GM19372 (cell line): ENCODE results near the gene MYO5A.
A peak's percentile ranks its signal among the peaks of the same experiment; 100 is the strongest.
"Not testable (repeated sequence)": the region's sequence is repeated elsewhere in the genome, so short reads cannot be mapped to it uniquely, and the experiment has no call there.

Experiments used
- ATAC-seq: cut with Tn5 transposase; IDR thresholded peaks from one replicate; pipeline ENCODE4 v1.9.1; 2021; ENCODE audit warnings: mild to moderate bottlenecking, low read depth, moderate library complexity; ENCODE audit not compliant: unreplicated experiment

The MYO5A gene

DNA sequence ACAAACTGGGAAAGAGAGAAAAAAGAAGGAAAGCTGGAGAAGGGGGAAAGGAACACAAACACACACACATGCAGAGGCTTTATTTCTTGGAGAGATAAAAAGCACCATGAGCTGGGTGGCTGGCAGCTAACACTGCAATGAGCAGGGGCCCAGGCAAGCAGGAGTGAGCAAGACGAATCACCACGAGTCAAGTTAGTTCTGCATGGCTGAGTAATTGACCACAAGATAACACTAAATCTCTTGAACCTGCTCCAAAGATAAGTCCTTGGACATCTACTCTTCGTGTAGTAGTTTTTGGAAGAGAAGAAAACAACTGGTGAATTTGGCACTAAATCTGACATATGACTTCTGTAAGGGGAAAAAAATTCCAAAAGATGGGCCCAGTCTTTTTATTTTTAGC is 100.9 kb downstream of the MYO5A start:
- no peak for ATAC-seq

DNA sequence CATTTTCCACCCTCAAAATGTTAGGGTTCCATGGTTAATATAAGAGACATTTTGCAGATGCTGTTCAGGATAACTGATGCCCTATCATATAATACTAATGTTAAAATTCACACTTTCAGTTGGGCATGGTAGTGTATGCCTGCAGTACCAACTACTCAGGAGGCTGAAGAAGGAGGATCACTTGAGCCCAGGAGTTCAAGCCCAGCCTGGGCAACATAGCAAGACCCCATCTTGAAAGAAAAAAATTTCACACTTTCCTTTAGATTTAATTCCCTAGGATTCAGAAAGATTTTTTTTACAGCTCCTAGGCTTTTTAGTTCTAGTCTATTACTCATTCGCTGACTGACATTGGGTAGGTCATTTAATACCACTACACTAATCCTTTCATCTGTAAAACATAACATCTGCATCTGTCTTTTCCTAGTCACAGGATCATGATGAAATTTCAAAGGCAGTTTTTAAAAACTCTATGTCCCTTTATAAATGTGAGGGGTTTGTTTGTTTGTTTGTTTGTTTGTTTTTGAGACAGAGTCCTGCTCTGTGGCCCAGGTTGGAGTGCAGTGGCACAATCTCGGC is 103.7 kb downstream of the MYO5A start:
- ATAC-seq = no peak

- ATAC-seq = no peak
Observed at GRCh38 chr15:52423852-52424251, 104.8 kb downstream of the MYO5A start.

DNA sequence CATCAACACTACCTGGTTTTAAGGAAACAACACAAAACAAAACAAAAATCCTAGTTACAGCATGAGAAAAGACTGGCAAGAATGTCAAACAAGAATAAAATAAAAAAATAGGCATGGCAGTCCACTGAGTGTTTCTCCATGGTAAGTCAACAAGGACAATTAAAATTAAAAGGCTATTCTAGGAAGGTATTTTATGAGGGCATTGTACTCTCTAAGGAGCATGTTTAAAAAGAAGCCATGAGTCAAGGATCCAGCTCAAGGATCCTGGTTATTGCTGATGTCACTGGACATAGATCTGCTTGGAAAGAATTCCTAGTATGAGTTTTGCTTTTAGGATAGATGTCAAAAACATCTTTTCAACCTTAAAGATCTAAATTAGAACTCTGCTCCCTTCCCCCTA is 106.7 kb downstream of the MYO5A start:
- ATAC-seq = no peak

GRCh38 chr15:52421029-52421428 is 107.7 kb downstream of the MYO5A start:
- ATAC-seq = no peak

- ATAC-seq = no peak
Observed at GRCh38 chr15:52419494-52419893, 109.2 kb downstream of the MYO5A start.

DNA sequence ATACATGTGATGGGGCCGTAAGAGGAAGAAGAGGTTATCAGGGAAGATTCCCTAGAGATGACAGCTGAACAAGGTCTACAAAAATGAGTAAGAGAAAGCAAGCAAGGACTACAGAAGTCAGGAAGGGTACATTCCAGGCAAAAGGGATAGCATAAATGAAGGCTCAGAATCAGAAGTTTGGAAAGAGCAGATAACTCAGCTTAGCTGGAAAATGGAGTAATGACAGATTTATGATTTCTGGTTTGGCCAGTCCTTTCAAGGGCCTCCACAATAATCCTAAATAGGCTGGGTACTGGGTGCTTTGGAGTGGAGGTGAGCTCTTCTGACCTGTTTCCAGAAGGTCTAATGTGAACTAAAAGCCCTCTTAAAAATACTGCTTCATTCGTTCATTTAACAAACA is 110.7 kb downstream of the MYO5A start:
- no peak for ATAC-seq

GRCh38 chr15:52417521-52417920 is 111.2 kb downstream of the MYO5A start:
- ATAC-seq = no peak

GRCh38 chr15:52416566-52416965 is 112.1 kb downstream of the MYO5A start:
- not testable (repeated sequence) for ATAC-seq

- ATAC-seq = no peak
Observed at GRCh38 chr15:52415628-52416027, 113.1 kb downstream of the MYO5A start.

DNA sequence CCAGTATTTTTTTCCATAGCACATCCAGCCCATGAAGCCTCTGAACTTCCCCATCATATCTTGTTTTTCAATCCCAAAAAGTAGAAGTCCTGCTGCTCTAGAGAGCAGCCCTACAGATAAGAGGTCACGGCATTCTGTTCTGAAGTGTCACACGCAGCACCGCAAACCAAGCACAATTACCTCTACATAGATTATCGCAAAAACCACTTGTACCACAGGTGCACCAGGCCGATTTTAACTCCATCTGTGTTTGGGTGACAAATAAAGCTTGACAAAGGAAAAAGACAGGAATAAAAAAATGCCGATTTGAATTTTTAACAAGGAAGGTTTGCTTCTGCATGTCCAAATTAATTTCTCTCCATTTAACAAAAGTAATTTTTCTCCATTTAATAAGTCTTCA is 113.7 kb downstream of the MYO5A start:
- no peak for ATAC-seq

DNA sequence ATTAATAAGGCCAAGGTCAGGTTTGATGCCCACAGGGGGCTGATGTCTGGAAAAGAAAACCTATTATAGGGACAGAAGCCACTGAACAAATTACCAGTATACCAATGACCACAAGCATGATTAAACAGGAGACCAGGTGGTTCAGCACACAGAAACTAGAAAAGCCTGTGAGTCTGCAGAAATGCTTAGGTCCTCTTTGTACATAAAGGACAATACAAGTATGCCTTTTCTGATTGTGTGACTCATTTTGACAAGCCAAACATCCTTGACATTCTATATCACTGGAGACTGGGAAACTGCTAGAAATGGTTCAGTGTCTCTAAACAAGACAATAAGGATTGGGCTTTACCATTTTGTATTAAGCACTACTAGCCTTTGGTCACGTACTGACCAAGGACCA is 119.9 kb downstream of the MYO5A start:
- no peak for ATAC-seq

DNA sequence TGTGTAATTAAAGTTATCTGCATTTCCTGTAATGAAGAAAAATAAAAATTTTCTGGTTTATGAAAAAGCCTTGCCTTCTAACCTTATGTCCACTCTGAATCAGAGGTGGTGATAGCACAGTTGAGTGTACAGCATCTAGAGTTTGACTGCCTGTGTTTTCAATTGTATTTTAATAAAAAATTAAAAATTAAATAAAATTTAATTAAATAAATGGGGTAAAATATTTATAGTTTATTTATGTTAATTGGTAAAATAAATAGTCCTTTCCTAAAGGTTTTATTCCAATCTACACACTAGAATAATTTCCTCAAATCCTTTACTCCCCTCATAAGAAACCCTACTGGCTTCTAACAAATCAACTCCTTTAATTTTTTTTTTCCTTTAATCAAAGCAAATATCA is 121.3 kb downstream of the MYO5A start:
- ATAC-seq = no peak

- no peak for ATAC-seq
Observed at GRCh38 chr15:52406601-52407000, 122.1 kb downstream of the MYO5A start.

DNA sequence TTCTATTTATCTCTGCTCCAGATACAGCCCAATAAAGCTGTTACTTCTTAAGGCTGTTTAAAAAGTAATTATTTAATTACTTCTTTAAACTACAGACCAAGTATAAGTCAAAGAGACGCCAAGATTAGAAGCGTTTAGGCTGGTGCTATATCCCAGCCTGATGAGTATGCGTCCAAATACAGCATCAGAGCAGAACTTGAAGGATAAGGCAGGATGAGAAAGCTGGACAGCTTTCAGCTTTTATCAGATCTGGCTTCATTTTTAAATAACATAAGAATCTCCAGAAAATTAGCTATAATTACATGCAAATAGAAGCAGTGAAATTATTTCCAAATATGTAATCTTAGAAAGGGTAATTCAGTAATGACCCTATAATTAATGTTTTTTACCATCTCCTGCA is 122.8 kb downstream of the MYO5A start:
- no peak for ATAC-seq

- no peak for ATAC-seq
Observed at GRCh38 chr15:52397118-52397517, 131.6 kb downstream of the MYO5A start.

DNA sequence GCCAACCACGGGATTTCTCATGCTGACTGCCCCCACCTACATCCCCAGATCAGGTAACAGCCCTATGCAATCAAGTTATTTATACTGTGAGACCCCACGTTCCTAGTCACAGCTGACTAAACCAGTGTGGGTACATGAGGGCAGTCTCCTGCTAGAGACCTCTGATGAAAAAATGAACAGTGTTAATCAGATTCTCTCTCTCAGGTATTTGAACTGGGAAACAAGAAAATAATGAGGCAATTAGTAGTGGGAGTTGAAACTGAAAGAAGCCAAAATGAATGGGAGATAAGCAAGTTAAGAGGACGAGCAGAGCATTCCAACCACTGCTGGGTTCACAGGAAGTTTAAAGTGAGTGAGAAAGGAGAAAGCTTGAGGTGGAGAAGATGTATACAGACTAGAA is 134.6 kb downstream of the MYO5A start:
- no peak for ATAC-seq

DNA sequence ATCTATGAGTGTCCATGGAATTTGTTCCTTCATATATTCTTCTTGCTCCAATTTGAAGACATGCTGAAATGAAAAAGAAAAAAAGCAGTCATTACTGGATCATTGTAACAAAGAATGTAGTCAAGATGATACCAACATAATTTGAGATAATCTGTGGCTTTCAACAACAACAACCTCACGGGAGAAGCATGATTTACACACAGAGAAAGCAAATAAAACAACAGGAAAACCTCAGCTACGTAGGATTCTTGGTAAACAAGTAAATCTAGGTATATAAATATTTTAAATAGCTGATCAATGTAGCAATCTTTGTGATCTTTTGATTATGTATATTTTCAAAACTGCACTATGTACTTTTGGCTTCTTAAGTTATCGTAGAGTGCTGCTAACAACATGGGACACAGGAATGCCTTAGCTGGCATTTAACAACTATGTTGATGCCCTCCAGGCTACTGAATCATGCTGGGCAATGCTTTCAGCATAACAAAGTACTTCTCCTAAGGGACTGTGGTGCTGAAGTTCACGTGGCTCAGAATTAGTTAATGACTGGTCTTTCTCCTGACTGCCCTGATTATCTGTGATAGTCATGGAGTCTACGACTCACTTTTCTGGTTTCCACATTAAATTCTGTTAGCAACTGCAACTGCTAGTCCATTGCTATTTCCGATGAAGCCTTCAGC is 136.5 kb downstream of the MYO5A start:
- ATAC-seq = no peak

DNA sequence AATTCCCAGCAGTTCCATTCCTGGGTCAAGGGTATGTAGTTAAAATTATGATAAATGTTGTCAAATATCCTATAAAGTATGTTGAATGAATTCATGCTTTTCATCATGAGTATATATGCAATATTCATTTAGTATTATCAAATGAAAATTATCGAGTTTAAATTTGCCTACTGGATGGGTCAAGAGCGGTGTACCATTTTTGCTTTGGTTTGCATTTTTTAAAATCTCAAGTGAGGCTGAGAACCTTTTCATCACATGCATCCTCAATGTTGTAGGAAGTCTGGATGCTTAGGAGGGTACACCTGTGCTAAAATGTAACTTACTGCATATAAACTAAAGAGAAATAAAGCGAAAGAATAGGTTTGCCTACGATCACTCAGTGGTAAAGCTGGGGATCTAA is 137.6 kb downstream of the MYO5A start:
- no peak for ATAC-seq

DNA sequence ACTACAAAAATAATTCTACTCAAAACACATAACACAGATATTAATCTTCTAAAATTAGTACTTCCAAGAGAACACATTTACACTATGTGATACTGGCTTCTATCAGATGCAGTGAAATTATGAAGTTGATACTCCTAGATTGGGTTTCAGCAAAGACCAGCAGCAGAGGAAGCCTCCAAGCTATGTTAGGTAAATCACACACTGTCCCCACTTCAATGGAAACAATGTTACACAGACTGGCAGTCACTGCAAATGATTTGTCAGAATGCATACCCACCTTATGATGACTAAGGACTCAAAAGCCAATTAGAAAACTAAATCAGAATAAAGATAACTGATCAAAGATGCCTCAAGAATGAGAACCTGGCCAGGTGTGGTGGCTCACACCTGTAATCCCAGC is 143.0 kb downstream of the MYO5A start:
- no peak for ATAC-seq

DNA sequence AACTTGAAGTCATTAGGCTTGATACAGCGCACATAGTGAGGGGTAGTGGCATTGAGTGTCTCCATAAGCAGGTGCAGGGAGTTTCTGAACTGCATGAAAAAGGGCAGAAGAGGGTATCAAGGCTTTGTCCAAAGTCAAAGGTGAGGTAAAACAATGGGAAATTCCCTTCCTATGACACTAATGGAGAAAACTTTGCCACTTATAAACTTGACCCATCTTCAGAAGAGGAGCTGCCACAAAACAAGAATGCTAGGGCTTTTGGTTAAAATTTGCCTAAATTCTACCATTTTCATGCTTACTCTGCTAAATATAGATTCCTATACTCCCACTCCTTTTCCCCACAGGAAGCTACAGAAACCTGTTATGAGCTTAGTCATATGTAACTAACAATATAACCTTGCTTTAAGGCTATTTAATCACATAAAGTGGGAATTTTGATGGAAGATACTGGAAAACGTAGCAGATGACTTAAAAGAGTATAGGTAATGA is 145.5 kb downstream of the MYO5A start:
- peak; percentile 45 for ATAC-seq

DNA sequence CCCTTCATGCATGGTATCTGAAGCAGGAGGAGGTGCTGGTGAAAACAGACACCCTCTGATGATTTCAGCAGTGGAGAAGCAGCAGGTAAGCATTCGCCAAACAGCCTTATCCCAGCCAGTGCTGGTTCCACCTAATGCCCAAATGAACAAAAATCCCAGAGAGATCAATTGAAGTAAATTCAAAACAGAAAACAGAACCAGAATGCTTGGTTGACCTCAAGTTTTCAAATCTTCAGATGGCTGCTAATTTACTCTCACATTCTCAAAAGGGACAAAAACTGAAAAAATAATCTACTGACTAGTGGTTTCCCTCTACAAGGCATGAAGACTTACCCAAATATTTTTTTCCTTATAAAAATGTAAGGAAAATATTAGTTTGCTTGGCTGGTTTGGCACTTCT is 146.0 kb downstream of the MYO5A start:
- no peak for ATAC-seq
